Activated CD4-positive, alpha-beta T cell treated with anti-CD3 and anti-CD28 coated beads, Interleukin-2, amount 10 ng/mL, durations not matched to agents 7 days and 5 days (primary cell): ENCODE results near the gene JAGN1. TPM values are rescaled to one million over a fixed set of nuclear protein-coding genes. Genes with fewer than 3 reads are reported as not detected.

Experiments used
- CTCF ChIA-PET: fragments of 350-600 bp; sonication (Branson Sonifier 250); formaldehyde crosslinking; loops from one replicate; lab custom pipeline; 2021; ENCODE audit warnings: antibody characterized with exemption; lab: Charles Lee
- POLR2A ChIA-PET: fragments of 350-600 bp; sonication (Branson Sonifier 250); formaldehyde crosslinking; loops from one replicate; lab custom pipeline; 2021; ENCODE audit warnings: antibody characterized with exemption; lab: Charles Lee
- DNase-seq: peaks from one replicate; pipeline ENCODE4 v3.0.0-alpha.2; 2020
- H3K27ac Mint-ChIP-seq: one replicate; pipeline ENCODE4 v1.8.0; 2021; ENCODE audit warnings: mild to moderate bottlenecking, moderate library complexity, mixed read lengths
- H3K27me3 Mint-ChIP-seq: one replicate; pipeline ENCODE4 v1.8.0; 2021; ENCODE audit warnings: mixed read lengths
- H3K36me3 Mint-ChIP-seq: one replicate; pipeline ENCODE4 v1.8.0; 2021; ENCODE audit warnings: low read depth, mixed read lengths
- H3K4me1 Mint-ChIP-seq: one replicate; pipeline ENCODE4 v1.8.0; 2021; ENCODE audit warnings: mixed read lengths
- H3K4me3 Mint-ChIP-seq: one replicate; pipeline ENCODE4 v1.8.0; 2021; ENCODE audit warnings: mild to moderate bottlenecking, moderate library complexity, mixed read lengths
- H3K9me3 Mint-ChIP-seq: one replicate; pipeline ENCODE4 v1.8.0; 2021; ENCODE audit warnings: mixed read lengths
- total RNA-seq, 2 experiments: library from RNA; stranded (reverse); gene quantifications; one replicate each; pipeline ENCODE4 v1.2.3, GENCODE V29; 2021

JAGN1 gene
- total RNA-seq, 2 experiments from 2014 or later = 29.6 to 30.6 TPM

DNA sequence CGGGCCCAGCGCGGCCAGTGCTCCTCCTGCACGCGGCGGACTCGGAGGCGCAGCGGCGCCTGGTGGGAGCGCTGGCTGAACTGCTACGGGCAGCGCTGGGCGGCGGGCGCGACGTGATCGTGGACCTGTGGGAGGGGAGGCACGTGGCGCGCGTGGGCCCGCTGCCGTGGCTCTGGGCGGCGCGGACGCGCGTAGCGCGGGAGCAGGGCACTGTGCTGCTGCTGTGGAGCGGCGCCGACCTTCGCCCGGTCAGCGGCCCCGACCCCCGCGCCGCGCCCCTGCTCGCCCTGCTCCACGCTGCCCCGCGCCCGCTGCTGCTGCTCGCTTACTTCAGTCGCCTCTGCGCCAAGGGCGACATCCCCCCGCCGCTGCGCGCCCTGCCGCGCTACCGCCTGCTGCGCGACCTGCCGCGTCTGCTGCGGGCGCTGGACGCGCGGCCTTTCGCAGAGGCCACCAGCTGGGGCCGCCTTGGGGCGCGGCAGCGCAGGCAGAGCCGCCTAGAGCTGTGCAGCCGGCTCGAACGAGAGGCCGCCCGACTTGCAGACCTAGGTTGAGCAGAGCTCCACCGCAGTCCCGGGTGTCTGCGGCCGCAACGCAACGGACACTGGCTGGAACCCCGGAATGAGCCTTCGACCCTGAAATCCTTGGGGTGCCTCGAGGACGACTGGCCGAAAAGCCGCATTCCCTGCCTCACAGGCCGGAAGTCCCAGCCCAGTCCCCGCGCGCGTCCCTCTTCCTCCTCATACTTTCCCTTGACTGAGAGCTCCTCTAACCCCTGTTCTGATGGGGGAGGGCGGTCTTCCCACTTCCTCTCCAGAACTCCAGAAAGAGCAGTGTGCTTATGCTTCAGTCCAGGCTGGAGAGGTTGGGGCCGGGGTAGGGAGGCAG, 25.1 kb downstream of the JAGN1 start:
- Mint-ChIP-seq H3K27me3 (peaks cover 6% of the 10 kb centered on the region), H3K4me3 (peak overlapping the region; percentile 64), H3K9me3 (no peaks in the 10 kb centered on the region), H3K27ac (no peak overlapping the region), H3K4me1 (peaks cover 16% of the 10 kb centered on the region), H3K36me3 (no peaks in the 10 kb centered on the region)
- DNase-seq = peak; percentile 16
- CTCF ChIA-PET = interaction anchor here (0.5 to 3.7 kb wide), 5 partner anchors 10 to 118 kb away, joined by 3 to 21 read pairs (median 19); partner anchors contain the start of gene CRELD1
- POLR2A ChIA-PET = no interaction called here

DNA sequence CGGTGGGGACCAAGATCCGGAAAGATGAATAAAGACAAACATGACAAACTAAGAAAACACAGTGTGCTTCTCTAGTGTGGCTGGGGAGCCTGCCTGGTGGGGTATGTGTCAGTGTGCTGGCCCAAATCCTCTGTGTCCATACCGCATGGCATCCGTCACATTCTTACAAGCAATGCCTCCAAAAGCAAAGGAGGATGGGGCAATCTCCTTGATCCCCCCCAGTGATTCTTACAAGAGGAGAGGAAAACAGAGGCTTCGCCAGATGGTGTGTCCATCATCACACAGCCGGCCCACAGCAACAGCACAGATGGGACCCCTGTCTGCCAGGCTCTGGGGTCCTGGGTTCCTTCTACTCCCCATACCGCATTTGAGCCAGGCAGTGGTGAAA, 25.9 kb downstream of the JAGN1 start:
- POLR2A ChIA-PET = no interaction called here
- CTCF ChIA-PET = interaction anchor here (0.5 to 3.7 kb wide), 5 partner anchors 9 to 119 kb away, joined by 3 to 20 read pairs (median 4); partner anchors contain the start of gene CRELD1
- Mint-ChIP-seq H3K27me3 (peaks cover 6% of the 10 kb centered on the region), H3K27ac (no peak overlapping the region), H3K36me3 (no peaks in the 10 kb centered on the region), H3K4me3 (peak overlapping the region; percentile 44), H3K9me3 (no peaks in the 10 kb centered on the region), H3K4me1 (peaks cover 16% of the 10 kb centered on the region)
- DNase-seq = no peak

DNA sequence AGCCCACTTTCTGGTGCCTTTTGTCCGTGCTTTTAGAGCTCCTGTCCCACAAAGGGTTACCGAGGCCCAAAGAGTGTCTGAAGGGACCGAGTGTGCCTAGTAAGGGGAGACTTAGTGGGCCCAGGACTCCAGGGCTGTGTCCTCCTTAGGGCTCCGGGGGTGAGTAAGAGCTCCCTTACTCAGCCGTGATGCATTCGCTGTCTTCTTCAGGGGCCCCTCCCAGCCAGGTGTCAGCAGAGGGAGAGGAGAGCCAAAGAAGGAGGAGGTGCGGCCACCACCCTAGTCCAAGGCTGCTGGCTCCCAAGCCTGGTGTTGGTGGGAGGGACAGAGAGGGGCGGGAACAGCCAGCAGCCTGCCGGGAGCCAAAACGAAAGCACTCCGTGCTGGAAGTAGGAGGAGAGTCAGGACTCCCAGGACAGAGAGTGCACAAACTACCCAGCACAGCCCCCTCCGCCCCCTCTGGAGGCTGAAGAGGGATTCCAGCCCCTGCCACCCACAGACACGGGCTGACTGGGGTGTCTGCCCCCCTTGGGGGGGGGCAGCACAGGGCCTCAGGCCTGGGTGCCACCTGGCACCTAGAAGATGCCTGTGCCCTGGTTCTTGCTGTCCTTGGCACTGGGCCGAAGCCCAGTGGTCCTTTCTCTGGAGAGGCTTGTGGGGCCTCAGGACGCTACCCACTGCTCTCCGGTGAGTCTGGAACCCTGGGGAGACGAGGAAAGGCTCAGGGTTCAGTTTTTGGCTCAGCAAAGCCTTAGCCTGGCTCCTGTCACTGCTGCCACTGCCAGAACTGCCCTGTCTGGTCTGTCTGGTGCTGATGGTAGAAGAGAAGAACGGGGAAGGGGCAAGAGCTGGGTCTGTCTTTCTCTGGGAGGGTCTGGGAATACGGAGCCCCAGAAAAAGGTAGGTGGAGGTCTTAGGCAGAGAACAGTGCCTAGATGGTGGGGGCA, 26.6 kb downstream of the JAGN1 start, which contains the start of gene IL17RC:
TSS of gene IL17RC (plus strand) at position 365 of the 947 bp plus-strand sequence. CDS start at position 583, 218 bp downstream.
- H3K27ac Mint-ChIP-seq = peak within 1 kb of the TSS; percentile 74
- ChIA-PET POLR2A (no interaction called here), CTCF (interaction anchor here (1.0 to 3.7 kb wide), 4 partner anchors 9 to 109 kb away, joined by 3 to 20 read pairs (median 11); partner anchors contain the start of genes CRELD1 and IL17RE)
- peak; percentile 25 for DNase-seq
- peaks cover 16% of the 10 kb centered on the region for H3K4me1 Mint-ChIP-seq
- H3K4me3 Mint-ChIP-seq = peak within 1 kb of the TSS; percentile 64
- H3K9me3 Mint-ChIP-seq = no peaks in the 10 kb centered on the region
- peaks cover 6% of the 10 kb centered on the region for H3K27me3 Mint-ChIP-seq
- no peaks in the 10 kb centered on the region for H3K36me3 Mint-ChIP-seq

DNA sequence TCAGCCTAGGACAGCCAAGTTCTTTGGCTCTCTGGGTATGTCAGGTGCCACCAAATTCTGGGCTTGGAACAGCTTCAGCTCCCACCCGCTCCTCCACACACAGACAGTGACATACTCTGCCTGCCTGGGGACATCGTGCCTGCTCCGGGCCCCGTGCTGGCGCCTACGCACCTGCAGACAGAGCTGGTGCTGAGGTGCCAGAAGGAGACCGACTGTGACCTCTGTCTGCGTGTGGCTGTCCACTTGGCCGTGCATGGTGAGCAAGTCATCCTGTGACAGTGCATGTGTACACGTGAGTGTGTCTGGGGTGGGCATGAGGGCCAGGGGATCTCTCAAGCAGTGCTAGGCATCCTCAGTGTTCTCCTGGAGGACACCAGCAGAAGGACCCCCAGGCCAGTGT, 27.4 kb downstream of the JAGN1 start:
- ChIA-PET CTCF (interaction anchor here (1.2 to 3.1 kb wide), 2 partner anchors 15 kb away, joined by 3 to 19 read pairs; partner anchors contain the start of genes CRELD1 and IL17RE), POLR2A (no interaction called here)
- Mint-ChIP-seq H3K27me3 (peaks cover 3% of the 10 kb centered on the region), H3K4me1 (peaks cover 10% of the 10 kb centered on the region), H3K27ac (no peak overlapping the region), H3K4me3 (no peak overlapping the region), H3K9me3 (no peaks in the 10 kb centered on the region), H3K36me3 (no peaks in the 10 kb centered on the region)
- no peak for DNase-seq

DNA sequence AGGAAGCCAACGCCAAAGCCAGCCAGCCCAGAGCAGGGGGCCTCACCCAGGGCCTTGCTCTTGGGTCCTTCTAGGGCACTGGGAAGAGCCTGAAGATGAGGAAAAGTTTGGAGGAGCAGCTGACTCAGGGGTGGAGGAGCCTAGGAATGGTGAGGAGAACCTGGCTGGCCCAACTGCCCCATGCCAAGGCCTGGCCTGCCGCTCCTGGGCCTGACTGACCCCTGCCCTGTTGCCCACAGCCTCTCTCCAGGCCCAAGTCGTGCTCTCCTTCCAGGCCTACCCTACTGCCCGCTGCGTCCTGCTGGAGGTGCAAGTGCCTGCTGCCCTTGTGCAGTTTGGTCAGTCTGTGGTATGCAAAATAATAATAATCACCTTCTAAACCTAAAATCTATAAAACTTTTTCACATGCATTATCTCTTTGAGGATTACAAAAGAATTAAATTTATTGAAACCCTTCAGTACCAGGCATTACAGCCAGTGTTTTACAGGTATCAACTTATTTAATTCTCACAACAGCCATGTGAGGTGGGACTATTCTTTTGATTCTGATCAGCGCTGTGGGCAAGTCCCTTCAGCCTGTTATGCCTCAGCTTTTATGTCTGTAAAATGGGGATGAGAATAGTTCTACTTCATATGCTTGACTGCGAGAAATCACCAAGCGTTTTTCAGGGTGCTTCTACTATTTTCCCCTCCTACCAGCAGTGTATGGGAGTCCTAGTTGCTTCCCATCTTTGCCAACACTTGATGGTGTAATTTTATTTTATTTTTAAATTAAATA, 28.0 kb downstream of the JAGN1 start:
- H3K27ac Mint-ChIP-seq = no peak overlapping the region
- H3K9me3 Mint-ChIP-seq = no peaks in the 10 kb centered on the region
- H3K4me1 Mint-ChIP-seq = peaks cover 10% of the 10 kb centered on the region
- H3K27me3 Mint-ChIP-seq = peaks cover 3% of the 10 kb centered on the region
- no peaks in the 10 kb centered on the region for H3K36me3 Mint-ChIP-seq
- no peak for DNase-seq
- POLR2A ChIA-PET = no interaction called here
- H3K4me3 Mint-ChIP-seq = no peak overlapping the region
- CTCF ChIA-PET = interaction anchor here (3.1 kb wide), 1 partner anchor 15 kb away, joined by 19 read pairs; the partner anchor contains the start of gene CRELD1

DNA sequence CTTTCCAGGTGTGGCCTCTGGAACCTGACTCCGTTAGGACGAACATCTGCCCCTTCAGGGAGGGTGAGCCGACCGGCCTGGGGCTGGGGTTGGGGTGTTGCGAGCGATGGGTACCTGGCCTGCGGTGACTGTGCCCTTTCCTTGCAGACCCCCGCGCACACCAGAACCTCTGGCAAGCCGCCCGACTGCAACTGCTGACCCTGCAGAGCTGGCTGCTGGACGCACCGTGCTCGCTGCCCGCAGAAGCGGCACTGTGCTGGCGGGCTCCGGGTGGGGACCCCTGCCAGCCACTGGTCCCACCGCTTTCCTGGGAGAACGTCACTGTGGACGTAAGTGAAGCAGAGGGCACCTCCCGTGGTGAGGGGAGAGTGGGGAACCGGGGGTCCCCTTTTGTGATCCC, 37.7 kb downstream of the JAGN1 start:
- Mint-ChIP-seq H3K27me3 (peaks cover 4% of the 10 kb centered on the region), H3K27ac (no peak overlapping the region), H3K4me1 (peaks cover 15% of the 10 kb centered on the region), H3K9me3 (no peaks in the 10 kb centered on the region), H3K4me3 (no peak overlapping the region), H3K36me3 (no peaks in the 10 kb centered on the region)
- CTCF ChIA-PET = no interaction called here
- POLR2A ChIA-PET = no interaction called here
- DNase-seq = no peak

DNA sequence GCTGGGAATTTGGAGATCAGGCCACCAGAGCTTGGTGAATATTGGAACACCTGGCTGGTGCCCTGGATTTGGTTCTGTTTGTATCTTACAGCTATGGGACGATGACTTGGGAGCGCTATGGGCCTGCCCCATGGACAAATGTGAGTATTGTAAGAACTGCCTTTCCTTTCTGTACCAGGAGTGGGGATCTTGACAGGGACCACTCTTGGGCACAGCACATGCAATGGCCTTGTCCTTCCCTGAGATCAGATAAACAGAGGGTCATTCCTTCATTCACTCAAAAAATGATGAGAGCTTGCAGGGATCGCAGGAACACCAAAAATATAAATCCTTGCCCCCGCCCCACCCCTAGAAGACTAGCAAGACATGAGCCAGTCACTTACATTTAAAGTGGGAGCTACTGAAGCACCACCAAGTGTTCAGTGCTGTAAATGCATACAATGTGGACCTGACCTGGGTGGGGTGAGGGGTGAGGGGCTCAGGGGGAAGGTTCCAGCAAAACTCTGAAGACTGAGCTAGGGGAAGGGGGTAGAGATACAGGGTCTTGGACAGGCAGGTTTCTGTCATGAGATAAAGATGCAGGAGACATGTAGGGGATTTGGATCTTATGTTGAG, 40.5 kb downstream of the JAGN1 start:
- no peak overlapping the region for H3K4me3 Mint-ChIP-seq
- peaks cover 7% of the 10 kb centered on the region for H3K36me3 Mint-ChIP-seq
- no peak overlapping the region for H3K27ac Mint-ChIP-seq
- POLR2A ChIA-PET = no interaction called here
- no peak for DNase-seq
- no peaks in the 10 kb centered on the region for H3K27me3 Mint-ChIP-seq
- peaks cover 35% of the 10 kb centered on the region for H3K4me1 Mint-ChIP-seq
- no peaks in the 10 kb centered on the region for H3K9me3 Mint-ChIP-seq
- CTCF ChIA-PET = interaction anchor here (0.8 to 3.5 kb wide), 12 partner anchors 7 to 390 kb away, joined by 3 to 21 read pairs (median 5); partner anchors contain the start of genes IL17RE and SEC13

DNA sequence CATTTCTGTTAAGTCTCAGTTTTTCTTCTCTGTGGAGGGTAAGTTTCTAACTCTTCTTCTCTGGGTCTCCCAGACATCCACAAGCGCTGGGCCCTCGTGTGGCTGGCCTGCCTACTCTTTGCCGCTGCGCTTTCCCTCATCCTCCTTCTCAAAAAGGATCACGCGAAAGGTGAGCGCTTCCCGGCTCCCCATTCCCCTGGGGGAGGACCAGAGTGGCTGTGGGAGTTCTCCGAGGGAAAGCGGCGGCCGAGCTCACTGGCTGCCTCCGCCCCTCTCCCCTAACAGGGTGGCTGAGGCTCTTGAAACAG, 42.1 kb downstream of the JAGN1 start:
- peak overlapping the region; percentile 96 for H3K4me3 Mint-ChIP-seq
- no peaks in the 10 kb centered on the region for H3K27me3 Mint-ChIP-seq
- H3K27ac Mint-ChIP-seq = peak overlapping the region; percentile 98
- no peak for DNase-seq
- ChIA-PET CTCF (interaction anchor here (0.6 to 4.2 kb wide), 50 partner anchors 9 to 504 kb away, joined by 3 to 25 read pairs (median 4); partner anchors contain the start of genes ARPC4, IL17RC, IL17RE and PRRT3), POLR2A (interaction anchor here (1.2 to 1.4 kb wide), 2 partner anchors 14 to 19 kb away, joined by 4 to 7 read pairs; partner anchors contain the start of gene PRRT3)
- H3K4me1 Mint-ChIP-seq = peaks cover 40% of the 10 kb centered on the region
- peaks cover 7% of the 10 kb centered on the region for H3K36me3 Mint-ChIP-seq
- no peaks in the 10 kb centered on the region for H3K9me3 Mint-ChIP-seq

DNA sequence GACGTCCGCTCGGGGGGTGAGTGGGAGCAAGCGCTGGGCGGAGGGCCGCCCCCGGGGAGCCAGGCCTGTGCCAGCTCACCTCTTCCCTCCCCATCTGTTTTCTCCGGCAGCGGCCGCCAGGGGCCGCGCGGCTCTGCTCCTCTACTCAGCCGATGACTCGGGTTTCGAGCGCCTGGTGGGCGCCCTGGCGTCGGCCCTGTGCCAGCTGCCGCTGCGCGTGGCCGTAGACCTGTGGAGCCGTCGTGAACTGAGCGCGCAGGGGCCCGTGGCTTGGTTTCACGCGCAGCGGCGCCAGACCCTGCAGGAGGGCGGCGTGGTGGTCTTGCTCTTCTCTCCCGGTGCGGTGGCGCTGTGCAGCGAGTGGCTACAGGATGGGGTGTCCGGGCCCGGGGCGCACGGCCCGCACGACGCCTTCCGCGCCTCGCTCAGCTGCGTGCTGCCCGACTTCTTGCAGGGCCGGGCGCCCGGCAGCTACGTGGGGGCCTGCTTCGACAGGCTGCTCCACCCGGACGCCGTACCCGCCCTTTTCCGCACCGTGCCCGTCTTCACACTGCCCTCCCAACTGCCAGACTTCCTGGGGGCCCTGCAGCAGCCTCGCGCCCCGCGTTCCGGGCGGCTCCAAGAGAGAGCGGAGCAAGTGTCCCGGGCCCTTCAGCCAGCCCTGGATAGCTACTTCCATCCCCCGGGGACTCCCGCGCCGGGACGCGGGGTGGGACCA, 42.6 kb downstream of the JAGN1 start:
- ChIA-PET POLR2A (interaction anchor here (0.6 to 1.4 kb wide), 4 partner anchors 8 to 90 kb away, joined by 3 to 7 read pairs (median 4); partner anchors contain the start of gene PRRT3), CTCF (interaction anchor here (0.6 to 4.2 kb wide), 53 partner anchors 9 to 503 kb away, joined by 3 to 25 read pairs (median 4); partner anchors contain the start of genes ARPC4, IL17RC, IL17RE and PRRT3)
- Mint-ChIP-seq H3K36me3 (peaks cover 10% of the 10 kb centered on the region), H3K9me3 (no peaks in the 10 kb centered on the region), H3K4me1 (peaks cover 40% of the 10 kb centered on the region), H3K27ac (peak overlapping the region; percentile 98), H3K4me3 (peak overlapping the region; percentile 96), H3K27me3 (no peaks in the 10 kb centered on the region)
- DNase-seq = peak; percentile 87

DNA sequence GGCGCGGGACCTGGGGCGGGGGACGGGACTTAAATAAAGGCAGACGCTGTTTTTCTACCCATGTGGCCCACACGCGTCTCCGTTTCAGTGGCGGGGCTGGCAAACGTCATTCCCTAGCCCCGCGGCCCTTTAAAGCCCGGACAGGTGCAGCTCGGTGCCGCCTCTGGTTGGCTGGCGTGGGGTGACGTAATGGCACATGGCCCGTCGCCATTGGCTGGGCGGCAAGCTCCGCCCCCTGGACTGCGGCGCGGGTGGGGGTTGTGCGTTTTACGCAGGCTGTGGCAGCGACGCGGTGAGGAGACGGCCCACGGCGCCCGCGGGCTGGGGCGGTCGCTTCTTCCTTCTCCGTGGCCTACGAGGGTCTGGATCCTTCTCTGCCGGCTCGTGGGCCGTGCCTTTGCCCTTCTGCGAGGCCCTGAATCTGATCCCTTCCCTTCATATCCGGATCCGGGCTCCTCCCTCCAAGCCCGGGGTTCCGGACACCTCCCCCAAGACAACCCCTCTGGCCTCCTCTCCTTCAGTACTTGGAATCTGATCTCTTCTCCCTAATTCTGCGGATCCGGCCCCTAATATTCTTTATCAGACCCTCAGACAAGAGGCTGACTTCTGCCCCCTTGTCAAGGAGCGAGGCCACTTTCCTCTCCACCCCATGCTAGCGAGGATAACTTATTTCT, 43.3 kb downstream of the JAGN1 start, which contains the start of gene CRELD1:
TSS of gene CRELD1 (plus strand) at position 274 of the 674 bp plus-strand sequence. CDS start 605 bp downstream, outside the sequence.
- peak; percentile 97 for DNase-seq
- no peaks in the 10 kb centered on the region for H3K9me3 Mint-ChIP-seq
- peak within 1 kb of the TSS; percentile 96 for H3K4me3 Mint-ChIP-seq
- H3K27me3 Mint-ChIP-seq = no peaks in the 10 kb centered on the region
- H3K27ac Mint-ChIP-seq = peak within 1 kb of the TSS; percentile 98
- H3K36me3 Mint-ChIP-seq = peaks cover 12% of the 10 kb centered on the region
- POLR2A ChIA-PET = interaction anchor here (0.6 to 1.4 kb wide), 4 partner anchors 9 to 91 kb away, joined by 3 to 7 read pairs (median 4); partner anchors contain the start of gene PRRT3
- peaks cover 40% of the 10 kb centered on the region for H3K4me1 Mint-ChIP-seq
- CTCF ChIA-PET = interaction anchor here (0.9 to 4.2 kb wide), 22 partner anchors 8 to 503 kb away, joined by 3 to 25 read pairs (median 4); partner anchors contain the start of genes IL17RC, PRRT3, RPUSD3 and SEC13
